K562 (cell line): ENCODE results near the gene CWF19L1. TPM values are rescaled to one million over a fixed set of nuclear protein-coding genes. Genes with fewer than 3 reads are reported as not detected.

Source experiments
- ATAC-seq: fragments of 200-7000 bp; cut with Tn5 transposase; 3 replicates; pipeline ENCODE4 v1.9.1; 2020; ENCODE audit warnings: moderate library complexity
- BruUV-seq: library from RNA; stranded (reverse); fragments of 400-500 nt; replicated peaks from 2 replicates; lab custom pipeline; 2021; lab: Mats Ljungman, UMichigan
- CTCF ChIA-PET: fragments of 300-600 bp; formaldehyde crosslinking; extraction: SDS; loops from one replicate; lab custom pipeline; 2021; ENCODE audit warnings: low intra/inter-chr PET ratio; lab: Yijun Ruan, JAX
- POLR2A ChIA-PET: fragments of 300-600, 350-650 bp; sonication (Branson Sonifier 250); formaldehyde crosslinking; extraction: SDS; loops from one replicate; lab custom pipeline; 2021; ENCODE audit warnings: antibody characterized with exemption, inconsistent platforms; lab: Yijun Ruan, JAX
- DNase-seq, 4 experiments: peaks; one replicate each; pipeline versions ENCODE4 v3.0.0 to v3.0.0-alpha.2; 2011 to 2018; ENCODE audit warnings: low spot score in 3 of 4, mixed read lengths in 3 of 4; ENCODE audit errors: extremely low read depth in 1 of 4
- FAIRE-seq: peaks from 2 replicates; lab custom pipeline; 2011; peaks lifted over from hg19 to GRCh38; lab: Jason Lieb, UNC
- H2AFZ ChIP-seq: 2 replicates; pipeline ENCODE4 v1.6.0; 2011; ENCODE audit warnings: low read depth, low read length, control low read depth, inconsistent platforms
- H3K27ac ChIP-seq: fragments of 200-600 bp; 3 replicates; pipeline ENCODE4 v1.8.0; 2011; ENCODE audit warnings: low read depth, mild to moderate bottlenecking, control low read depth, inconsistent platforms, low read length, moderate library complexity, mixed read lengths; ENCODE audit errors: extremely low read depth
- H3K27me3 ChIP-seq, 2 experiments: fragments of 300-600 bp in 1 of 2; 2 replicates in 1 of 2; 3 replicates in 1 of 2; pipeline versions ENCODE4 v1.6.0 to v1.8.0; 2011; ENCODE audit warnings: inconsistent platforms in 2 of 2, low read length in 2 of 2, mild to moderate bottlenecking in 1 of 2, mixed read lengths in 1 of 2, moderate library complexity in 1 of 2; ENCODE audit not compliant: control insufficient read depth in 2 of 2, insufficient read depth in 2 of 2
- H3K36me3 ChIP-seq: fragments of 300-600 bp; 3 replicates; pipeline ENCODE4 v1.8.0; 2011; ENCODE audit warnings: mild to moderate bottlenecking, low read length, inconsistent platforms; ENCODE audit not compliant: control insufficient read depth, insufficient read depth
- H3K4me1 ChIP-seq, 2 experiments: fragments of 200-600 bp in 1 of 2; replicated peaks in 1 of 2; 2 replicates in 1 of 2; 3 replicates in 1 of 2; pipeline versions ENCODE4 v1.5.1 to v1.8.0; 2011; ENCODE audit warnings: inconsistent platforms in 2 of 2, low read length in 2 of 2, mild to moderate bottlenecking in 1 of 2, mixed read lengths in 1 of 2, moderate library complexity in 1 of 2; ENCODE audit not compliant: control insufficient read depth in 2 of 2, insufficient read depth in 2 of 2
- H3K4me2 ChIP-seq: 2 replicates; pipeline ENCODE4 v1.6.1; 2011; ENCODE audit warnings: low read length, control low read depth, inconsistent platforms, mixed read lengths; ENCODE audit not compliant: insufficient read depth
- H3K4me3 ChIP-seq: fragments of 200-600 bp; sonication (generic), shearing (Covaris generic); 2 replicates; pipeline ENCODE4 v1.5.1; 2016; ENCODE audit warnings: control low read depth, inconsistent platforms
- H3K79me2 ChIP-seq: fragments of 200-600 bp; 3 replicates; pipeline ENCODE4 v1.8.0; 2011; ENCODE audit warnings: low read length, inconsistent platforms; ENCODE audit not compliant: control insufficient read depth, insufficient read depth
- H3K9ac ChIP-seq, 2 experiments: 2 replicates each; pipeline versions ENCODE4 v1.6.0 to v1.6.1; 2011; ENCODE audit warnings: low read depth in 2 of 2, low read length in 2 of 2, control low read depth in 1 of 2, inconsistent platforms in 1 of 2, mild to moderate bottlenecking in 1 of 2, mixed read lengths in 1 of 2; ENCODE audit not compliant: insufficient read depth in 1 of 2
- H3K9me1 ChIP-seq: one replicate; pipeline ENCODE4 v1.6.0; 2011; ENCODE audit warnings: inconsistent platforms, mild to moderate bottlenecking, low read length, moderate library complexity; ENCODE audit not compliant: control insufficient read depth, insufficient read depth
- H3K9me3 ChIP-seq: replicated peaks from 2 replicates; pipeline ENCODE4 v1.5.1; 2011; ENCODE audit warnings: low read depth, low read length, inconsistent platforms; ENCODE audit not compliant: control insufficient read depth, insufficient read depth
- H4K20me1 ChIP-seq: replicated peaks from 2 replicates; pipeline ENCODE4 v1.6.1; 2011; ENCODE audit warnings: low read length, inconsistent platforms, mixed read lengths; ENCODE audit not compliant: control insufficient read depth, insufficient read depth
- COPS2 ChIP-seq: fragments of 450-650 bp; conservative IDR thresholded peaks from 2 replicates; pipeline ENCODE4 v1.6.1; 2016; ENCODE audit warnings: mild to moderate bottlenecking, moderate library complexity
- GATA2 ChIP-seq: sonication (generic); formaldehyde crosslinking; IDR thresholded peaks from 2 replicates; pipeline ENCODE4 v1.4.0; 2020; ENCODE audit warnings: mild to moderate bottlenecking, missing genetic modification reagents
- KDM5B ChIP-seq: fragments of 200-600 bp; sonication (generic); IDR thresholded peaks from 2 replicates; pipeline ENCODE4 v1.6.1; 2012; ENCODE audit warnings: low read depth, mild to moderate bottlenecking, moderate library complexity, low read length, control low read depth, inconsistent platforms; ENCODE audit not compliant: insufficient replicate concordance
- SMARCA4 ChIP-seq: fragments of 450-650 bp; IDR thresholded peaks from 2 replicates; pipeline ENCODE4 v1.6.1; 2016
- ZBTB11 ChIP-seq, 3 experiments: fragments of 200-800 bp in 1 of 3; fragments of 250-450 bp in 1 of 3; fragments of 450-650 bp in 1 of 3; sonication (Bioruptor Pico) in 1 of 3; sonication (Bioruptor generic) in 1 of 3; formaldehyde crosslinking in 1 of 3; IDR thresholded peaks; 2 replicates each; pipeline versions ENCODE4 v1.6.1 to v1.8.0; 2016 to 2022; ENCODE audit warnings: mild to moderate bottlenecking in 2 of 3, missing genetic modification characterization in 2 of 3, missing compliant biosample characterization in 1 of 3, moderate library complexity in 1 of 3
- ZBTB5 ChIP-seq: fragments of 450-650 bp; IDR thresholded peaks from 2 replicates; pipeline ENCODE4 v1.6.1; 2017; ENCODE audit warnings: antibody characterized with exemption
- ZNF124 ChIP-seq: sonication (generic); formaldehyde crosslinking; IDR thresholded peaks from 2 replicates; pipeline ENCODE4 v1.8.1; 2022; ENCODE audit warnings: missing genetic modification reagents
- ZNF384 ChIP-seq: IDR thresholded peaks from 2 replicates; pipeline ENCODE4 v1.6.1; 2012; ENCODE audit warnings: low read depth, low read length, improper control_type of control experiment
- WGBS: fragments of 100-300 bp; shearing (Covaris generic); methylation state at CpG from one replicate; pipeline ENCODE4 v1.1.6; 2016; ENCODE audit warnings: low coverage, mixed read lengths; ENCODE audit not compliant: insufficient coverage; ENCODE audit errors: missing lambda C conversion rate; 5-methylcytosine and 5-hydroxymethylcytosine counted together
- in situ Hi-C: fragments of 300-500 bp; cut with MboI; formaldehyde crosslinking; loops from 4 replicates; pipeline ENCODE4 v1.15.0; 2018; ENCODE audit warnings: inconsistent platforms, mixed read lengths
- intact Hi-C: fragments of 100-400 bp; cut with micrococcal nuclease; formaldehyde crosslinking; loops from 2 replicates; pipeline ENCODE4 v1.14.2; 2022
- polyA plus RNA-seq, 8 experiments: library from polyadenylated mRNA; depleted of rRNA in 4 of 8; stranded (reverse) in 5 of 8; unstranded in 3 of 8; fragments of >200 nt; fragmentation: Nextera tagmentation in 2 of 8; fragmentation: Illumina TruSeq in 1 of 8; extraction: Ambion mirVana in 2 of 8; extraction: Trizol in 1 of 8; gene quantifications; 2 replicates each; pipeline versions ENCODE4 v1.2.1 to v1.2.3, GENCODE V29; 2011 to 2014; ENCODE audit warnings: inconsistent platforms in 1 of 8, missing spikeins in 1 of 8
- total RNA-seq, 7 experiments: library from RNA; depleted of rRNA in 6 of 7; stranded (reverse); fragments of >200 nt in 6 of 7; fragmentation: Illumina TruSeq in 2 of 7; extraction: Trizol in 2 of 7; gene quantifications; 2 replicates each; pipeline versions ENCODE4 v1.2.1 to v1.2.3, GENCODE V29; 2011 to 2021; ENCODE audit warnings: low replicate concordance in 1 of 7
- TF ChIP-seq, protein P1 (sequence below): IDR thresholded peaks from 2 replicates; pipeline ENCODE4 v1.6.1; 2011; ENCODE audit not compliant: insufficient read length; ENCODE audit errors: extremely low read depth

The CWF19L1 gene
- total and polyA plus RNA-seq, 9 of the 15 experiments (the other 6 are each of a cell fraction or from before 2014, with no cell fraction given): 19.5 to 49.9 (median 30.9) TPM

GRCh38 chr10:100186253-100187212, 80.9 kb downstream of the CWF19L1 start:
- ChIA-PET CTCF (no interaction called here), POLR2A (interaction anchor here (1.8 kb wide), 1 partner anchor 9 kb away, joined by 4 read pairs; no protein-coding TSS in a partner anchor)
- Histone ChIP-seq H3K9me3 (no peaks in the 10 kb centered on the region), H3K9ac (peak overlapping the region; percentile 90 to 96), H3K4me2 (peak overlapping the region; percentile 99), H3K4me1 (peaks cover 0 to 6% of the 10 kb centered on the region in 2 experiments; a peak in 2 of 5 replicates), H3K27ac (peak overlapping the region; percentile 98), H3K79me2 (peaks cover 74% of the 10 kb centered on the region), H3K27me3 (no peaks in the 10 kb centered on the region), H4K20me1 (no peaks in the 10 kb centered on the region), H3K36me3 (peaks cover 55% of the 10 kb centered on the region), H3K9me1 (peaks cover 3% of the 10 kb centered on the region), H2AFZ (peak overlapping the region; percentile 96), H3K4me3 (peak overlapping the region; percentile 84)
- ATAC-seq: peak; percentile 63
- peak; percentile 10 to 41 (median 16) for DNase-seq
- 0% methylated on average over 24 of the region's 28 CpGs for WGBS
- in situ Hi-C loops (no loop called here), intact Hi-C loops (no loop called here)
- TSS peak; percentile 83 for BruUV-seq
- peak; percentile 78 for FAIRE-seq
- no peak for TF ChIP-seq KDM5B
- TF ChIP-seq, protein P1, sequence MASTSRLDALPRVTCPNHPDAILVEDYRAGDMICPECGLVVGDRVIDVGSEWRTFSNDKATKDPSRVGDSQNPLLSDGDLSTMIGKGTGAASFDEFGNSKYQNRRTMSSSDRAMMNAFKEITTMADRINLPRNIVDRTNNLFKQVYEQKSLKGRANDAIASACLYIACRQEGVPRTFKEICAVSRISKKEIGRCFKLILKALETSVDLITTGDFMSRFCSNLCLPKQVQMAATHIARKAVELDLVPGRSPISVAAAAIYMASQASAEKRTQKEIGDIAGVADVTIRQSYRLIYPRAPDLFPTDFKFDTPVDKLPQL: peak; percentile 1
- TF ChIP-seq ZBTB5: no peak
- TF ChIP-seq SMARCA4: 0 out of 2 replicates have a peak, but pooled peaks have one; percentile 7
- peak in 1 of 3 experiments; percentile 76; a peak in 2 of 6 replicates for TF ChIP-seq ZBTB11 (CRISPR knock-in tag; IDR thresholded peaks at IDR 0.05)
- TF ChIP-seq COPS2: no peak
- TF ChIP-seq GATA2 (CRISPR knock-in tag): no peak
- TF ChIP-seq ZNF384: no peak
- TF ChIP-seq ZNF124 (CRISPR knock-in tag): no peak
